ENCODE results near the gene RBMS3. TPM values are rescaled to one million over a fixed set of nuclear protein-coding genes. Genes with fewer than 3 reads are reported as not detected.
A peak's percentile ranks its signal among the peaks of the same experiment; 100 is the strongest.

RBMS3 gene
- total RNA-seq, 4 donors from 2014 or later = 51.5 to 76.0 (median 66.6) TPM

GRCh38 chr3:29677421-29677820 lies 396.6 kb downstream of the RBMS3 start:
- H3K27ac ChIP-seq = no peak overlapping the region
- peaks cover 0 to 4% (median 0%) of the 10 kb centered on the region in 3 donors for H3K4me1 ChIP-seq
- no peak for ATAC-seq
- 100% methylated on average over 1 of the region's 1 CpG for WGBS, 2 donors (ENCODE audit: low coverage in 1 of 2)
- no peaks in the 10 kb centered on the region for H3K9me3 ChIP-seq
- H3K27me3 ChIP-seq = no peaks in the 10 kb centered on the region
- H3K4me3 ChIP-seq = no peak overlapping the region
- no peaks in the 10 kb centered on the region for H3K36me3 ChIP-seq
- no peak for TF ChIP-seq POLR2A (IDR thresholded peaks at IDR 0.05)
- no peak for TF ChIP-seq POLR2AphosphoS5 (IDR thresholded peaks at IDR 0.05)
- no peak for TF ChIP-seq CTCF (IDR thresholded peaks at IDR 0.05)
- no peak for TF ChIP-seq EP300 (IDR thresholded peaks at IDR 0.05)

GRCh38 chr3:29679944-29680343 lies 399.1 kb downstream of the RBMS3 start:
- H3K4me1 ChIP-seq = peaks cover 11 to 24% (median 14%) of the 10 kb centered on the region in 3 donors
- TF ChIP-seq POLR2A (IDR thresholded peaks at IDR 0.05) = no peak
- no peak for TF ChIP-seq EP300 (IDR thresholded peaks at IDR 0.05)
- no peak for TF ChIP-seq POLR2AphosphoS5 (IDR thresholded peaks at IDR 0.05)
- no peak for TF ChIP-seq CTCF (IDR thresholded peaks at IDR 0.05)
- H3K27me3 ChIP-seq = no peaks in the 10 kb centered on the region
- ATAC-seq = no peak
- WGBS, 2 donors (ENCODE audit: low coverage in 1 of 2) = 62 to 90% methylated on average over 4 of the region's 4 CpGs
- H3K27ac ChIP-seq = no peak overlapping the region
- H3K36me3 ChIP-seq = no peaks in the 10 kb centered on the region
- no peak overlapping the region for H3K4me3 ChIP-seq
- H3K9me3 ChIP-seq = no peaks in the 10 kb centered on the region

- TF ChIP-seq POLR2AphosphoS5 (IDR thresholded peaks at IDR 0.05) = no peak
- TF ChIP-seq POLR2A (IDR thresholded peaks at IDR 0.05) = no peak
- TF ChIP-seq EP300 (IDR thresholded peaks at IDR 0.05) = no peak
- no peak for TF ChIP-seq CTCF (IDR thresholded peaks at IDR 0.05)
- no peak overlapping the region for H3K4me3 ChIP-seq
- ATAC-seq = peak; percentile 48
These were observed 402.4 kb downstream of the RBMS3 start for GRCh38 chr3:29683018-29683993.

GRCh38 chr3:29686889-29687592 lies 406.2 kb downstream of the RBMS3 start:
- ATAC-seq = no peak
- Histone ChIP-seq H3K27me3 (no peaks in the 10 kb centered on the region), H3K27ac (no peak overlapping the region), H3K9me3 (no peaks in the 10 kb centered on the region), H3K4me1 (peaks cover 11 to 24% (median 14%) of the 10 kb centered on the region in 3 donors), H3K4me3 (no peak overlapping the region), H3K36me3 (no peaks in the 10 kb centered on the region)
- TF ChIP-seq EP300 (IDR thresholded peaks at IDR 0.05) (no peak), POLR2A (IDR thresholded peaks at IDR 0.05) (no peak), CTCF (IDR thresholded peaks at IDR 0.05) (no peak), POLR2AphosphoS5 (IDR thresholded peaks at IDR 0.05) (no peak)
- 53 to 90% methylated on average over 2 of the region's 2 CpGs for WGBS, 2 donors (ENCODE audit: low coverage in 1 of 2)

More at GRCh38 chr3:29683018-29683993, 402.4 kb downstream of the RBMS3 start:
- H3K27ac ChIP-seq = peak overlapping the region; percentile 56 to 68 (median 62)
- no peaks in the 10 kb centered on the region for H3K9me3 ChIP-seq
- no peaks in the 10 kb centered on the region for H3K36me3 ChIP-seq
- WGBS, 2 donors (ENCODE audit: low coverage in 1 of 2) = 29 to 43% methylated on average over 5 of the region's 5 CpGs
- no peaks in the 10 kb centered on the region for H3K27me3 ChIP-seq
- peaks cover 11 to 24% (median 14%) of the 10 kb centered on the region in 3 donors for H3K4me1 ChIP-seq
